ENCODE measurements around the gene KIT.

KIT gene

DNA sequence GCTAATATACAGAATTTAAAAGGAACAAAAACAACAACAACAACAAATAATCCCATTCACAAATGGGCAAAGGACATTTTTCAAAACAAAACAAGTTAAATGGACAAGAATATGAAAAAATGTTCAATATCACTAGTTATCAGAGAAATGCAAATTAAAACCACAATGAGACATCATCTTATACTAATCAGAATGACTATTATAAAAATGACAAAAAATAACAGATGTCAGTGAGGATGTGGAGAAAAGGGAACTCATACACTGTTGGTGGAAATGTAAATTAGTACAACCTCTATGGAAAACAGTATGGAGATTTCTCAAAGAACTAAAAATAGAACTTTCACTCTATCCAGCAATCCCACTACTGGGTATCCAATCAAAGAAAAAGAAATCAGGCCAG lies 92.6 kb downstream of the KIT start:
- no peak for DNase-seq

DNA sequence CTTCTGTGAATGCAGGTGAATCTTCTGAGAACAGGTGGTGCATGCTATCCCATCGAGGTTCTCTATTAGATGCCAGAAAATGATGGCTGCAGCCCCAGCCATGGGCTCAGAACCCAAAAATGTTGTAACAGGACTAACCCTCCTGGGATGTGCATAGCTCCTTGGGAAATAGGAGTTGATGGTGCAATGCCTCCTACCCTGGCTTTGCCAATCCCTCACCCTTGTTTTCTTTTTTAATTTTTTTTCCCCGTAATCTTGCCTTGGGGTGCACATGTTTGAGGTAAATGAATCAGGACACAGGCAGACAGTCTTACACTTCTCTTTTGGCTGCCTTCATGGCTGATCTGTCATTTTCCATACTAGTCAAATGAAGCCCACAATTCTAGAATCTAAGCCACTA lies 96.6 kb downstream of the KIT start:
- no peak for DNase-seq

DNA sequence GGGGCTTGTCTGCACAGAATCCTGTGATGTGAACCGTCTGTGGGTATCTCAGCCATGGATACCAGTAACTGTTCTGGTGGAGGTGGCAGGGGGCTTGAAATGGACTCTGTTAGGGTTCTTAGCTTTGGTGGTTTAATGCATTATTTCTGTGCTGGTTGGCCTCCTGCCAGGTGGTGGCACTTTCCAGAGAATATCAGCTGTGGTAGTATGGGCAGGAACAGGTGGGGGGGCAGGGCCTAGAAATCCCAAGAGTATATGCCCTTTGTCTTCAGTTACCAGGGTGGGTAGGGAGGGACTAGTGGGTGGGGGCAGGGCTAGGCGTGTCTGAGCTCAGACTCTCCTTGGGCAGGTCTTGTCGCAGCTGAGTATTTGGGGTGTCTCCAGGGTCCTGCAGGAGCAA lies 106.7 kb downstream of the KIT start:
- DNase-seq, result no peak

DNA sequence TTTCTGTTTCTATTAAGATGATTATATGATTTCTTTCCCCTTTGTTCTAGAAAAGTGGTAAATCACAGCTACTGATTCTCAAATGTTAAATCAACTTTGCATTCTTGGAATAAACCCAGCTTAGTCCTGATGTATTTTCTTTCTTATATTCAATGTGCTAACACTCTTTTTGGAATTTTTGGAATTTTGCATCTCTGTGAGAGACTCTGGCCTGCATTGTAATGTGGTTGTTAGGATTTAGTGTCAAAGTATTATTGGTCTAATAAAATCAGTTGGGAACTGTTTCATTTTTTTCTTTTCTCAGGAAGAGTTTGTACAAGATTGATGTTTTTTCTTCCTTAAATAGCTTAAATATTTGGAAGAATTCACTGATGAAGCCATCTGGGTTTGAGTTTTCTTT lies 109.6 kb downstream of the KIT start:
- no peak for DNase-seq

GRCh38 chr4:54773022-54773421 lies 115.3 kb downstream of the KIT start:
- no peak for DNase-seq

- no peak for DNase-seq
Measured at GRCh38 chr4:54779036-54779435, 121.3 kb downstream of the KIT start.

DNA sequence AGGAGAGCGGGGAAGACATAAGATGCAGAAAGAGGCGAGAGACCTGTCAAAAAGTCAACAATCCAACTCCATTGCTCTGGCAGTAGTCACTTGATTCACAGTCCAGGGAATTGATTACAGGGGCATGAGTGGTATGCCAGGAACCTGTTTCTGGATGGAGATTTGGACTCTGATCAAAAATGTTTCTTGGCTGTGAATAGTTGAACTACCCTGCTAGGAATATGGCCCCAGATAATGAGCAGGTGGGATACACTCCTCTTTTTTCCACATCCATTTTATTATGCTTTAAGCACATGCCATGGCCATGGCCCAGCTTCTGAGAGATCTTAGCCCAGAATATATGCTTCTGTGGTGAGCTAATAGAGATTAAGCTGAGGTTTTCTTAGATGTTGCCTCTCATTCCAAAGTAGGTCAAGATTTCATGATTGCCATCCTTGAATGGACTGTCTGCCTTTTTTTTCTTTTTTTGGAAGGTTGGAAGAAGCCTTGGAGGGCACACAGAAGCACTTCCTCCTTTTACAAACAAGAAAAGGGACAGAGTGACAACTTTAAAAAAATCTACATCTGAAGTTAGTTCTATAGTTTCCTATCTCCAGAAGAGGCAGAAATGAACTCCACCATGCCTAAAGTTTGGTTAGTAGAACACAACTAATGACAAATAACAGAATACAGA lies 121.9 kb downstream of the KIT start:
- DNase-seq, result no peak

DNA sequence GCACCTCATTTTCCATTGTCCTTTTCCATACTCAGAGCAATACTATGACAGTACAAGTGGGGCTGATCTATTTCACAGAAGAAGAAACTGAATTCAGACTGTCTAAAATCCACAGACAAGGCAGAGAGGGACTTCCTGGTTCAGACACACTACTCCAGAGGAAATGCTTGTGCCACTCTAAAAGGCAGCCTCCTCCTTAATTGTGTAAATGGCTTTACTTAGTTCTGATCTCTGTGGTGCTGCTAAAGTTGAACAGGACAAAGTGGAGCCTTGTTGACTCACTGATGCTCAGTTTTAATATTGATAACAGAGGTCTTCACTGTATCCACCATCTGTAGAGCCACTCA lies 122.4 kb downstream of the KIT start:
- no peak for DNase-seq

DNA sequence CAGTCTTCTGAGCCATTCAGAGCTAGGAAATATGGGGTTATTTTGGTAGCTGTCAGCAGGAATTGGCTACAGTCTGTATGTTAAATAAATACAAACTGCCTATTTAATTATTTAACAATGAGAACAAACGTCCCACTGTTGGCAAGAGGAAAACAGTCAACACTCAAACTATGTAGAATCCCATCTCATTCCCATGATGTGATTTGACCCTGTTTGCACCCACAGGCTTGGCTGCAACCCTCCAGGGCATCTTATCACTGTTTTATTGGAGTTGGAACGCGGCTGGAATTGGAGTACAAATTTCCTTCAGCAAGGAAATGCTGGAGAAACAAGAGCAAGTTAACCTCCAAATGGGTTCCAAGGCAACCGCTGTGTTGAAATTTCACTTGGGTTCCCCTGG lies 124.0 kb downstream of the KIT start:
- no peak for DNase-seq

DNA sequence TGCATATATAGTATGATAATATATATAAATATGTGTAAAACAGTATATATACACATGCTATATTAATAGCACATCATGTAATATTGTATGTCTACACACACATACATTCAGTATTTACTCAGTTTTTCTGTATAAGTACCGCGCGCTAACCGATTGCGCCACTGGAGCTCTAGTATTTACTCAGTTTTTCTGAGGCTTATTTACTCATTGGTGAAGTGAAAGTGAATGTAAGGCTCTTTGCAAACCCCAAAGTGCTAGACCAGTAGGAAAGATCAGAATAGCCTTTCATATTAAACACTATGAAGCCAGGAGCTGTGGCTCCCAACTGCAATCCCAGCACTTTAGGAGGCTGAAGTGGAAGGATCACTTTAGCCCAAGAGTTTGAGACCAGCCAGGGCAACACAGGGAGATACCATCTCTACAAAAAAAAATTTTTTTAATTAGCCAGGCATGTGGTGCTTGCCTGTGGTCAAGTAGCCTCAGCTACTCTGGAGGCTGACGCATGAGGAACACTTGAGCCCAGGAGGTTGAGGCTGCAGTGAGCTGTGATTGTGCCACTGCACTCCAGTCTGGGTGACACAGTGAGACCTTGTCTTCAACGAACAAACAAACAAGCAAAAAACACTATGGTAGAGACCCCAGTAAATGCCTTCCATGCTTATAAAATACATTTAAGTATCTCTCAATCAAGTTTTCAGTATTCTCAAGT lies 125.8 kb downstream of the KIT start:
- DNase-seq, result peak; percentile 31

GRCh38 chr4:54784161-54784671 lies 126.5 kb downstream of the KIT start:
- peak; percentile 50 for DNase-seq
